NCI-H524 (cell line): ENCODE measurements around the gene PTBP3.

Experiments used
- DNase-seq, 2 experiments: peaks; one replicate each; lab custom pipeline; 2025; lab: John Stamatoyannopoulos, UW

The PTBP3 gene

GRCh38 chr9:112360047-112360804 lies 26.8 kb upstream of the PTBP3 start:
- DNase-seq, result no peak

- DNase-seq, result no peak
Observed at GRCh38 chr9:112355427-112355897, 22.0 kb upstream of the PTBP3 start.

GRCh38 chr9:112354081-112354743 lies 20.8 kb upstream of the PTBP3 start:
- no peak for DNase-seq

- DNase-seq, result no peak
Observed at GRCh38 chr9:112352209-112352608, 18.8 kb upstream of the PTBP3 start.

- DNase-seq, result no peak
Observed at GRCh38 chr9:112351184-112351583, 17.8 kb upstream of the PTBP3 start.

- peak; percentile 29 to 57 for DNase-seq
Observed at GRCh38 chr9:112349008-112349333, 15.6 kb upstream of the PTBP3 start.

- peak; percentile 84 to 93 for DNase-seq
Observed at GRCh38 chr9:112348257-112349007, 15.0 kb upstream of the PTBP3 start.

GRCh38 chr9:112341730-112342129 lies 8.3 kb upstream of the PTBP3 start:
- no peak for DNase-seq

- no peak for DNase-seq
Observed at GRCh38 chr9:112339886-112340285, 6.5 kb upstream of the PTBP3 start.

GRCh38 chr9:112338561-112338960 lies 5.1 kb upstream of the PTBP3 start:
- DNase-seq, result no peak

GRCh38 chr9:112337547-112337946 lies 4.1 kb upstream of the PTBP3 start:
- no peak for DNase-seq

- no peak for DNase-seq
Observed at GRCh38 chr9:112334432-112334841, 1.0 kb upstream of the PTBP3 start.

GRCh38 chr9:112333639-112334431 lies 416 bp upstream of the PTBP3 start:
- peak; percentile 92 to 97 for DNase-seq

- no peak for DNase-seq
Observed at GRCh38 chr9:112332674-112332976, 794 bp downstream of the PTBP3 start.

- DNase-seq, result no peak
Observed at GRCh38 chr9:112332214-112332613, 1.2 kb downstream of the PTBP3 start.

- DNase-seq, result no peak
Observed at GRCh38 chr9:112331674-112331952, 1.8 kb downstream of the PTBP3 start.

- DNase-seq, result no peak
Observed at GRCh38 chr9:112328545-112328944, 4.9 kb downstream of the PTBP3 start.

- DNase-seq, result peak in 1 of 2 experiments; percentile 19
Observed at GRCh38 chr9:112327718-112328450, 5.5 kb downstream of the PTBP3 start.

GRCh38 chr9:112326194-112326593 lies 7.2 kb downstream of the PTBP3 start:
- DNase-seq, result no peak

GRCh38 chr9:112325600-112325999 lies 7.8 kb downstream of the PTBP3 start:
- no peak for DNase-seq

- no peak for DNase-seq
Observed at GRCh38 chr9:112325127-112325526, 8.3 kb downstream of the PTBP3 start.

GRCh38 chr9:112323378-112323854 lies 10.0 kb downstream of the PTBP3 start:
- no peak for DNase-seq
